WTC11 (cell line): ENCODE measurements around the gene LRP10. TPM values are rescaled to one million over a fixed set of nuclear protein-coding genes. Genes with fewer than 3 reads are reported as not detected.

ENCODE experiments used
- ATAC-seq: fragments of 200-7000 bp; cut with Tn5 transposase; 2 replicates; pipeline ENCODE4 v1.10.0; 2021; ENCODE audit warnings: mild to moderate bottlenecking, moderate library complexity
- Bru-seq: library from RNA; stranded (reverse); fragments of 400-500 nt; gene quantifications from one replicate; lab custom pipeline; 2021; lab: Mats Ljungman, UMichigan
- CTCF ChIA-PET: fragments of 300-600 bp; sonication (Branson Sonifier 250); formaldehyde crosslinking; loops from one replicate; lab custom pipeline; 2021; ENCODE audit warnings: antibody characterized with exemption; lab: Charles Lee
- POLR2A ChIA-PET: fragments of 350-600 bp; sonication (Branson Sonifier 250); formaldehyde crosslinking; loops from one replicate; lab custom pipeline; 2021; ENCODE audit warnings: antibody characterized with exemption; lab: Charles Lee
- DNase-seq: peaks from one replicate; pipeline ENCODE4 v3.0.0; 2021; ENCODE audit warnings: low spot score
- H3K27ac Mint-ChIP-seq: 2 replicates; pipeline ENCODE4 v1.8.0; 2021; ENCODE audit warnings: mixed read lengths
- H3K27me3 Mint-ChIP-seq: 2 replicates; pipeline ENCODE4 v1.8.0; 2021; ENCODE audit warnings: low read depth, mild to moderate bottlenecking, moderate library complexity, mixed read lengths
- H3K36me3 Mint-ChIP-seq: 2 replicates; pipeline ENCODE4 v1.8.0; 2021; ENCODE audit warnings: mixed read lengths
- H3K4me1 Mint-ChIP-seq: 2 replicates; pipeline ENCODE4 v1.8.0; 2022; ENCODE audit warnings: mixed read lengths
- H3K4me3 Mint-ChIP-seq: 2 replicates; pipeline ENCODE4 v1.8.0; 2021; ENCODE audit warnings: mild to moderate bottlenecking, moderate library complexity, mixed read lengths
- H3K9me3 Mint-ChIP-seq: 2 replicates; pipeline ENCODE4 v1.8.0; 2021; ENCODE audit warnings: mixed read lengths
- CREM ChIP-seq: sonication (generic); formaldehyde crosslinking; IDR thresholded peaks from 2 replicates; pipeline ENCODE4 v1.8.1; 2022; ENCODE audit warnings: mild to moderate bottlenecking, missing genetic modification reagents, moderate library complexity
- E2F5 ChIP-seq: sonication (generic); formaldehyde crosslinking; IDR thresholded peaks from 2 replicates; pipeline ENCODE4 v1.8.1; 2022; ENCODE audit warnings: mild to moderate bottlenecking, moderate library complexity, missing genetic modification reagents
- ELF4 ChIP-seq: sonication (generic); formaldehyde crosslinking; IDR thresholded peaks from 2 replicates; pipeline ENCODE4 v1.8.1; 2022; ENCODE audit warnings: low read depth, mild to moderate bottlenecking, moderate library complexity, missing genetic modification reagents
- FOXJ3 ChIP-seq: sonication (generic); formaldehyde crosslinking; IDR thresholded peaks from 2 replicates; pipeline ENCODE4 v1.9.0; 2021; ENCODE audit warnings: missing genetic modification reagents, mild to moderate bottlenecking, borderline replicate concordance
- FOXP1 ChIP-seq: sonication (generic); formaldehyde crosslinking; IDR thresholded peaks from 2 replicates; pipeline ENCODE4 v1.8.0; 2022; ENCODE audit warnings: missing genetic modification reagents, mild to moderate bottlenecking, moderate library complexity, borderline replicate concordance
- FOXP4 ChIP-seq: sonication (generic); formaldehyde crosslinking; IDR thresholded peaks from 2 replicates; pipeline ENCODE4 v1.8.0; 2022; ENCODE audit warnings: mild to moderate bottlenecking, missing genetic modification reagents
- GABPB1 ChIP-seq: sonication (generic); formaldehyde crosslinking; IDR thresholded peaks from 2 replicates; pipeline ENCODE4 v1.8.1; 2023; ENCODE audit warnings: mild to moderate bottlenecking, missing genetic modification reagents
- GTF2I ChIP-seq: fragments of 250-450 bp; sonication (Bioruptor Pico); conservative IDR thresholded peaks from 2 replicates; pipeline ENCODE4 v1.4.0; 2021; ENCODE audit warnings: mild to moderate bottlenecking
- HMGXB4 ChIP-seq: sonication (generic); formaldehyde crosslinking; IDR thresholded peaks from 2 replicates; pipeline ENCODE4 v1.8.1; 2023; ENCODE audit warnings: mild to moderate bottlenecking, moderate library complexity, missing genetic modification reagents
- KAT7 ChIP-seq: sonication (generic); formaldehyde crosslinking; IDR thresholded peaks from 2 replicates; pipeline ENCODE4 v1.8.1; 2023; ENCODE audit warnings: missing genetic modification reagents, mild to moderate bottlenecking, borderline replicate concordance
- MAX ChIP-seq: sonication (generic); formaldehyde crosslinking; IDR thresholded peaks from 2 replicates; pipeline ENCODE4 v1.8.0; 2022; ENCODE audit warnings: mild to moderate bottlenecking, missing genetic modification reagents
- NFYB ChIP-seq: sonication (generic); formaldehyde crosslinking; conservative IDR thresholded peaks from 2 replicates; pipeline ENCODE4 v1.8.0; 2022; ENCODE audit warnings: low read depth, missing genetic modification reagents
- NR1H2 ChIP-seq: sonication (generic); formaldehyde crosslinking; IDR thresholded peaks from 2 replicates; pipeline ENCODE4 v1.9.0; 2021; ENCODE audit warnings: mild to moderate bottlenecking, moderate library complexity, missing genetic modification reagents
- NR3C1 ChIP-seq: sonication (generic); formaldehyde crosslinking; conservative IDR thresholded peaks from 2 replicates; pipeline ENCODE4 v1.8.1; 2023; ENCODE audit warnings: low read depth, mild to moderate bottlenecking, missing genetic modification reagents
- PRDM15 ChIP-seq: sonication (generic); formaldehyde crosslinking; IDR thresholded peaks from 2 replicates; pipeline ENCODE4 v1.8.0; 2022; ENCODE audit warnings: missing genetic modification reagents
- SMAD3 ChIP-seq: sonication (generic); formaldehyde crosslinking; IDR thresholded peaks from 2 replicates; pipeline ENCODE4 v1.8.0; 2022; ENCODE audit warnings: missing genetic modification reagents, mild to moderate bottlenecking, borderline replicate concordance
- STAT6 ChIP-seq: sonication (generic); formaldehyde crosslinking; conservative IDR thresholded peaks from 2 replicates; pipeline ENCODE4 v1.8.1; 2023; ENCODE audit warnings: mild to moderate bottlenecking, low read depth, missing genetic modification reagents, moderate library complexity
- TEAD1 ChIP-seq: sonication (generic); formaldehyde crosslinking; IDR thresholded peaks from 2 replicates; pipeline ENCODE4 v1.8.0; 2022; ENCODE audit warnings: mild to moderate bottlenecking, missing genetic modification reagents
- ZBTB21 ChIP-seq: sonication (generic); formaldehyde crosslinking; IDR thresholded peaks from 2 replicates; pipeline ENCODE4 v1.8.1; 2023; ENCODE audit warnings: mild to moderate bottlenecking, missing genetic modification reagents, borderline replicate concordance
- ZMAT4 ChIP-seq: fragments of 250-450 bp; sonication (Bioruptor Pico); IDR thresholded peaks from 2 replicates; pipeline ENCODE4 v1.9.0; 2021; ENCODE audit warnings: mild to moderate bottlenecking
- ZNF219 ChIP-seq: sonication (generic); formaldehyde crosslinking; IDR thresholded peaks from 2 replicates; pipeline ENCODE4 v1.8.0; 2023; ENCODE audit warnings: missing genetic modification reagents, mild to moderate bottlenecking, borderline replicate concordance
- ZNF317 ChIP-seq: sonication (generic); formaldehyde crosslinking; IDR thresholded peaks from 2 replicates; pipeline ENCODE4 v1.8.1; 2023; ENCODE audit warnings: low read depth, mild to moderate bottlenecking, moderate library complexity, missing genetic modification reagents, borderline replicate concordance
- long read RNA-seq, 3 experiments: library from RNA in 1 of 3; library from capped mRNA in 1 of 3; library from polyadenylated mRNA in 1 of 3; unstranded in 2 of 3; stranded (forward) in 1 of 3; transcript quantifications; one replicate each; pipeline ENCODE4 v2.0.0, GENCODE V29; 2021
- total RNA-seq: library from RNA; stranded (reverse); gene quantifications from 3 replicates; pipeline ENCODE4 v1.2.3, GENCODE V29; 2021

The LRP10 gene
- total RNA-seq = 18.4 to 24.0 TPM (median 19.0 TPM) in 3 replicates
- percentile 46 among the genes with signal in this experiment for Bru-seq, nascent RNA
- long read RNA-seq, experiment 1, full-length matches to known transcripts = 165 of 193 reads
- long read RNA-seq, experiment 1, partial matches to known transcripts = 9 of 193 reads
- long read RNA-seq, experiment 1, other reads (novel, unspliced or antisense) = 19 of 193 reads
- long read RNA-seq, experiment 2, full-length matches to known transcripts = 17 of 43 reads
- long read RNA-seq, experiment 2, partial matches to known transcripts = 10 of 43 reads
- long read RNA-seq, experiment 2, other reads (novel, unspliced or antisense) = 16 of 43 reads
- long read RNA-seq, experiment 3 = 0 reads

- peak within 1 kb of the TSS; percentile 100 for H3K27ac Mint-ChIP-seq
- POLR2A ChIA-PET = interaction anchor here (0.7 to 4.1 kb wide), 5 partner anchors 12 to 49 kb away, joined by 3 to 32 read pairs (median 4); partner anchors contain the start of gene REM2
- TF ChIP-seq SMAD3 (CRISPR knock-in tag) (no peak), NFYB (CRISPR knock-in tag) (0 out of 2 replicates have a peak, but pooled peaks have one; percentile 17), ZMAT4 (CRISPR knock-in tag) (no peak), GTF2I (no peak), GABPB1 (CRISPR knock-in tag) (peak; percentile 58; the same call in 1 of the 2 replicates), ELF4 (CRISPR knock-in tag) (0 out of 2 replicates have a peak, but pooled peaks have one; percentile 59), CREM (CRISPR knock-in tag) (0 out of 2 replicates have a peak, but pooled peaks have one; percentile 19), FOXJ3 (no peak), TEAD1 (CRISPR knock-in tag) (no peak), FOXP1 (CRISPR knock-in tag) (0 out of 2 replicates have a peak, but pooled peaks have one; percentile 47), NR1H2 (CRISPR knock-in tag) (no peak), FOXP4 (CRISPR knock-in tag) (peak; percentile 64; the same call in 1 of the 2 replicates), HMGXB4 (CRISPR knock-in tag) (peak; percentile 63; the same call in 1 of the 2 replicates), MAX (CRISPR knock-in tag) (no peak), KAT7 (CRISPR knock-in tag) (no peak), STAT6 (CRISPR knock-in tag) (no peak), NR3C1 (CRISPR knock-in tag) (no peak), ZBTB21 (CRISPR knock-in tag) (no peak), PRDM15 (CRISPR knock-in tag) (no peak), ZNF219 (no peak), E2F5 (CRISPR knock-in tag) (0 out of 2 replicates have a peak, but pooled peaks have one; percentile 38), ZNF317 (CRISPR knock-in tag) (0 out of 2 replicates have a peak, but pooled peaks have one; percentile 42)
Observed at GRCh38 chr14:22871224-22872032, at the start of gene LRP10. Gene LRP10 (plus strand): TSS chr14:22871740. CDS start chr14:22872304, 564 bp downstream.

More at GRCh38 chr14:22871224-22872032, at the start of gene LRP10:
- Mint-ChIP-seq H3K4me3 (peak within 1 kb of the TSS; percentile 83), H3K9me3 (no peaks in the 10 kb centered on the region), H3K27me3 (no peaks in the 10 kb centered on the region), H3K4me1 (peaks cover 18% of the 10 kb centered on the region), H3K36me3 (peaks cover 11% of the 10 kb centered on the region)
- DNase-seq = peak; percentile 97
- peak; percentile 87 for ATAC-seq
- CTCF ChIA-PET = interaction anchor here (0.7 to 3.8 kb wide), 28 partner anchors 9 to 301 kb away, joined by 3 to 57 read pairs (median 4); partner anchors contain the start of genes ABHD4, PRMT5, RBM23 and REM2
